ENCODE data around the gene POLR3A.

Gene POLR3A

DNA sequence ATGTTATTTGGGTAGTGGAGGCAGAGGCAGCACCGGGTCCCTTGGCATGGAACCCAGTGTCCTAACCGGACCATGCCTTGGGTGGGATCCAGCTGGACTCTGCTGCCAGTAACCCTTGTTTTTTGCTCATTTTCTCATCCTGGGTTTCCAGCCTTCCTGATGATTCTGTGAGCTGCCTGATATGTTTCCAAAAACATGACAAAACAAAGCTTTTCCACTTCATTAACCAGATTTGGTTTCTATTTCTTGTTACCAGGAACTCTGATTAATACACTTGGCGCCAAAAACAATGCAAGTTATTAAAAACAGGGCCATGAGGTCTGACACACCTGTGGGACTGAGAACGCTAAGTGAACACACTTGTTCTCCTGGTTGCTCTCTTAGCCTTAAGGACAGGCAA, 69.9 kb downstream of the POLR3A start:
- H3K27me3 ChIP-seq (ENCODE audit: control insufficient read depth, insufficient read depth, low read length): no peaks in the 10 kb centered on the region
- H3K9me3 ChIP-seq (ENCODE audit: control insufficient read depth, insufficient read depth, low read length): peaks cover 8% of the 10 kb centered on the region
- no peak overlapping the region for H3K4me3 ChIP-seq (ENCODE audit: low read depth, low read length)
- H3K36me3 ChIP-seq (ENCODE audit: control insufficient read depth, insufficient read depth, low read length): no peaks in the 10 kb centered on the region
- no peak overlapping the region for H3K9ac ChIP-seq (ENCODE audit: low read depth, low read length)
- no peaks in the 10 kb centered on the region for H3K4me1 ChIP-seq (ENCODE audit: control insufficient read depth, insufficient read depth, low read length)

DNA sequence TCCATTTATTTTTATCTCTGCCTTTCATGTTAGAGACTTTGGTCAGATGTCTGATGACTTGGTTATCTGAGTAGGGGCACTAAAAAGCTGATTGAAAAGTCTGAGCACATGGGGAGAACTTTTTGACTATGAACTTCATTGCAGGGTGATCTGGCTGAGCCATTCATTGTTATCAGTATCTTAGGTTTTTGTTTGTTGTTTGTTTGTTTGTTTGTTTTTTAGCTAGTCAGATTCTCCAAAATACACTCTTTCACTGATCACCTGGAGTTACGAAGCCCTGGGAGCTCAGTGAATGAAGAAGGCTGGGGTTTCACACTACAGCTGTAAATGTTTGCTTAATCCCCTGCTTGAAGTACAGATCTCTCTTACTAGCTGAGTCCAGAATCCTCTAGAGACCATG, 74.2 kb downstream of the POLR3A start:
- Histone ChIP-seq H3K4me1 (ENCODE audit: control insufficient read depth, insufficient read depth, low read length) (no peaks in the 10 kb centered on the region), H3K4me3 (ENCODE audit: low read depth, low read length) (no peak overlapping the region), H3K9ac (ENCODE audit: low read depth, low read length) (no peak overlapping the region), H3K36me3 (ENCODE audit: control insufficient read depth, insufficient read depth, low read length) (no peaks in the 10 kb centered on the region), H3K27me3 (ENCODE audit: control insufficient read depth, insufficient read depth, low read length) (no peaks in the 10 kb centered on the region), H3K9me3 (ENCODE audit: control insufficient read depth, insufficient read depth, low read length) (no peaks in the 10 kb centered on the region)

DNA sequence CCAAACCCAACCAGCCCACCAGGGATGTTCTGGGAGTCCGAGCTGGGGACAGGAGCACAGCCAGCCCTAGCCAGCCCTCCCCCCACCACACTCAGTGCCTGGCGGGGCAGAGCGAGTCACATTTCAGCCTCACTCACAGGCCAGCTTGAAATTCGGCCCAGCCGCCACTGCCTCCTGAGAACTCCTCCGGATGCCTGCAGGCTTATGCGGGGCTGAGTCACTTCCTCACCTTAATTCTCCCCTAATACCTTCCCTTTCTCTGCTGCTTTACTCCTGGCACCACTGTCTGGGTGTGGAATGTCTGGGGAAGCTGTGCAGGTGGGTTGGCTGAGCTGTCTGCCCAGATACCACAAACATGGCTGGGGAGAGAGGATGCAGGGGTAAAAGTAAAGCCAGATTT, 80.1 kb downstream of the POLR3A start:
- Histone ChIP-seq H3K4me1 (ENCODE audit: control insufficient read depth, insufficient read depth, low read length) (peaks cover 10% of the 10 kb centered on the region), H3K27me3 (ENCODE audit: control insufficient read depth, insufficient read depth, low read length) (no peaks in the 10 kb centered on the region), H3K36me3 (ENCODE audit: control insufficient read depth, insufficient read depth, low read length) (no peaks in the 10 kb centered on the region), H3K4me3 (ENCODE audit: low read depth, low read length) (no peak overlapping the region), H3K9me3 (ENCODE audit: control insufficient read depth, insufficient read depth, low read length) (no peaks in the 10 kb centered on the region), H3K9ac (ENCODE audit: low read depth, low read length) (no peak overlapping the region)

DNA sequence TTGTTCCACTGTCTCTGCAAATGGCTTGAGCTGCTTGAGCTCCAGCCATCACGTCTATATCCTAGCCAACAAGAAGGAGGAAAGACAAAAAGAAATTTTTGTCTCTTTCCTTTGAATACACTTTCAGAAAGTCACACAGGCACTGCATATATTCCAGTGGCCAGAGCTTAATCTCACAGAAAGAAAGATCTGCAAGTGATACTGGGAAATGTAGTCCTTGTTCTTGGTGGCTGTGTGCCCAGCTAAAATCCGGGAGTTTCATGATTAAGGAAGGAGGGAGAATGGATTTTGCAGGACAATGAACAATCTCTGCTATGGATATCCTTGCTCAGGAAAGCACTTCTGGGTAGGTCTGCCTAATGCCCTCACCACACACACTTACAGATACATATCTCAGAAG, 83.2 kb downstream of the POLR3A start:
- Histone ChIP-seq H3K36me3 (ENCODE audit: control insufficient read depth, insufficient read depth, low read length) (no peaks in the 10 kb centered on the region), H3K9me3 (ENCODE audit: control insufficient read depth, insufficient read depth, low read length) (no peaks in the 10 kb centered on the region), H3K27me3 (ENCODE audit: control insufficient read depth, insufficient read depth, low read length) (no peaks in the 10 kb centered on the region), H3K9ac (ENCODE audit: low read depth, low read length) (no peak overlapping the region), H3K4me1 (ENCODE audit: control insufficient read depth, insufficient read depth, low read length) (peaks cover 16% of the 10 kb centered on the region), H3K4me3 (ENCODE audit: low read depth, low read length) (no peak overlapping the region)

DNA sequence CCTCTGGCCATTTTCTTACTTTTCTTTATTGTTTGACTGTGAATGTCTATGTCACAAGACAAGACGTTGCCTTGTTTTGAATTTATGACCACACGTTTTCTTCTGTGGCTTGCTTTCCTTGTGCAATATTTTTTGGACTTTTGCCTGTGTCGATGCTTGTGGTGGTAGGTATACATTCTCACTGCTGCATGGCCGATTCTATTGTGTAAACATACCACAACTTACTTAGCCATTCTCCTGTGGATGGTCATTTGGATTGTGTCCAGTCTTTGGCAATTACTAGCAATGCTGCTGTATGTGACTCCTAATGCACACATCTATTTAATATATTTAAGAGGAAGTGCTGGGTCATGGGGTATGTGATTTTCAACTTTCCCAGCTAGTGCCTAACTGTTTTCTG, 84.8 kb downstream of the POLR3A start:
- Histone ChIP-seq H3K36me3 (ENCODE audit: control insufficient read depth, insufficient read depth, low read length) (no peaks in the 10 kb centered on the region), H3K9ac (ENCODE audit: low read depth, low read length) (no peak overlapping the region), H3K4me3 (ENCODE audit: low read depth, low read length) (no peak overlapping the region), H3K4me1 (ENCODE audit: control insufficient read depth, insufficient read depth, low read length) (peaks cover 14% of the 10 kb centered on the region), H3K9me3 (ENCODE audit: control insufficient read depth, insufficient read depth, low read length) (no peaks in the 10 kb centered on the region), H3K27me3 (ENCODE audit: control insufficient read depth, insufficient read depth, low read length) (no peaks in the 10 kb centered on the region)

DNA sequence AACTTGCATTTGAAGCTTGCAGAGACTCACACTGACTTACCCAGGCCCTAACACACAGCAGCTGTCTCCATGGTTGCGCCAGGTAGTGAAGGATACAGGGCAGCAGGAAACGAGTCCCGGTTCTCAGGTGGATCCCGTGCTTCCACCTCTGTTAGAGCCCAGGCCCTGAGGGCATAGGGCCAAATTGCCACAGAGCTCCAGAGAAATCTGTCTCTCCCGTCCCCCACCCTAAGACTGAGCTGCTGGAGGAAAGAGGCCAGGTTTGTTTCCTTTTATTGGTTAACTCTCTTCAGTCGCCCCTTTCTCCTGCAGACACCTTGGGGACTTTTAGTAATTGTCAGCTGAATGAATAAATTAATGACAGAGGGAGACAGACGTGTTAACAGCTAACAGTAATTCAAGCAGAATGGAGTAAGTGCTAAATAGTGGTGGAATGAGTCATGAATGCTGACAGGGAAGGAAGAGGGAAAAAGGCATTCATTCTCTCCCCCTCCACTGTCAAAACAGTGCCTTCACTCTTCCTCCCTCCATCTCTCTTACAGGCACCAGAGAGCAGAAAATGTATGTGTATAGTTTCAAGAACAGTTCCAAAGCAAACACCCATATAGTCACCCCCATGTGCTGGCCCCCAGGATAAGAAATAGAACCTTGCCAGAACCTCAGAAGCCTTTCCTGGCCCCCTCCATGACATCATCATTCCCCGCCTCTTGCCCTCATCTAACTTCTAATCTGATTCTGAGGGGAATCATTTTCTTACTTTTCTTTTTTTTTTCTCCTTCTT, 86.0 kb downstream of the POLR3A start:
- H3K4me3 ChIP-seq (ENCODE audit: low read depth, low read length): no peak overlapping the region
- no peaks in the 10 kb centered on the region for H3K36me3 ChIP-seq (ENCODE audit: control insufficient read depth, insufficient read depth, low read length)
- no peak overlapping the region for H3K9ac ChIP-seq (ENCODE audit: low read depth, low read length)
- H3K4me1 ChIP-seq (ENCODE audit: control insufficient read depth, insufficient read depth, low read length): peaks cover 6% of the 10 kb centered on the region
- no peaks in the 10 kb centered on the region for H3K27me3 ChIP-seq (ENCODE audit: control insufficient read depth, insufficient read depth, low read length)
- no peaks in the 10 kb centered on the region for H3K9me3 ChIP-seq (ENCODE audit: control insufficient read depth, insufficient read depth, low read length)

DNA sequence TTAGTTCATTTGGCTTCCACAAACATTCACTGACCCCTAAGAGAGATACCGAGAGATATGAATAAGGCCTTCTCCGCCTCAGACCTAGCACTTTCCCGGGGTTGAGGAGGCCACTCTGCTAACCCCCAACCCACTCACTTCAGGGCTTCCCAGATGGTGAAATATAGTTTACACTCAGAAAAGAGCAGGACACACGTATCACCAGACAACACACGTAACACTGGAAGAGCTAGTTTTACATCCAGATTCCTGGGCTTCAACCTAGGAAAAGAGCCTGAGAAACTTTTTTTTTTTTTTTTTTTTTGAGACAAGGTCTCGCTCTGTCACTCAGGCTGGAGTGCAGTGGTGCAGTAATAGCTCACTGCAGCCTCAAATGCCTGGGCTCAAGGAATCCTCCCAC, 87.5 kb downstream of the POLR3A start:
- H3K4me3 ChIP-seq (ENCODE audit: low read depth, low read length): no peak overlapping the region
- H3K27me3 ChIP-seq (ENCODE audit: control insufficient read depth, insufficient read depth, low read length): no peaks in the 10 kb centered on the region
- H3K9ac ChIP-seq (ENCODE audit: low read depth, low read length): no peak overlapping the region
- peaks cover 6% of the 10 kb centered on the region for H3K4me1 ChIP-seq (ENCODE audit: control insufficient read depth, insufficient read depth, low read length)
- H3K36me3 ChIP-seq (ENCODE audit: control insufficient read depth, insufficient read depth, low read length): no peaks in the 10 kb centered on the region
- H3K9me3 ChIP-seq (ENCODE audit: control insufficient read depth, insufficient read depth, low read length): no peaks in the 10 kb centered on the region

GRCh38 chr10:77940627-77941026, 88.7 kb downstream of the POLR3A start:
- Histone ChIP-seq H3K36me3 (ENCODE audit: control insufficient read depth, insufficient read depth, low read length) (no peaks in the 10 kb centered on the region), H3K4me1 (ENCODE audit: control insufficient read depth, insufficient read depth, low read length) (peaks cover 6% of the 10 kb centered on the region), H3K9ac (ENCODE audit: low read depth, low read length) (no peak overlapping the region), H3K4me3 (ENCODE audit: low read depth, low read length) (no peak overlapping the region), H3K9me3 (ENCODE audit: control insufficient read depth, insufficient read depth, low read length) (no peaks in the 10 kb centered on the region), H3K27me3 (ENCODE audit: control insufficient read depth, insufficient read depth, low read length) (no peaks in the 10 kb centered on the region)

GRCh38 chr10:77940225-77940624, 89.1 kb downstream of the POLR3A start:
- H3K9me3 ChIP-seq (ENCODE audit: control insufficient read depth, insufficient read depth, low read length): no peaks in the 10 kb centered on the region
- H3K4me1 ChIP-seq (ENCODE audit: control insufficient read depth, insufficient read depth, low read length): peaks cover 6% of the 10 kb centered on the region
- H3K9ac ChIP-seq (ENCODE audit: low read depth, low read length): no peak overlapping the region
- no peaks in the 10 kb centered on the region for H3K36me3 ChIP-seq (ENCODE audit: control insufficient read depth, insufficient read depth, low read length)
- no peak overlapping the region for H3K4me3 ChIP-seq (ENCODE audit: low read depth, low read length)
- H3K27me3 ChIP-seq (ENCODE audit: control insufficient read depth, insufficient read depth, low read length): no peaks in the 10 kb centered on the region

GRCh38 chr10:77939561-77940001, 89.7 kb downstream of the POLR3A start:
- H3K4me1 ChIP-seq (ENCODE audit: control insufficient read depth, insufficient read depth, low read length): peaks cover 6% of the 10 kb centered on the region
- no peak overlapping the region for H3K4me3 ChIP-seq (ENCODE audit: low read depth, low read length)
- no peak overlapping the region for H3K9ac ChIP-seq (ENCODE audit: low read depth, low read length)
- no peaks in the 10 kb centered on the region for H3K27me3 ChIP-seq (ENCODE audit: control insufficient read depth, insufficient read depth, low read length)
- H3K9me3 ChIP-seq (ENCODE audit: control insufficient read depth, insufficient read depth, low read length): no peaks in the 10 kb centered on the region
- no peaks in the 10 kb centered on the region for H3K36me3 ChIP-seq (ENCODE audit: control insufficient read depth, insufficient read depth, low read length)

DNA sequence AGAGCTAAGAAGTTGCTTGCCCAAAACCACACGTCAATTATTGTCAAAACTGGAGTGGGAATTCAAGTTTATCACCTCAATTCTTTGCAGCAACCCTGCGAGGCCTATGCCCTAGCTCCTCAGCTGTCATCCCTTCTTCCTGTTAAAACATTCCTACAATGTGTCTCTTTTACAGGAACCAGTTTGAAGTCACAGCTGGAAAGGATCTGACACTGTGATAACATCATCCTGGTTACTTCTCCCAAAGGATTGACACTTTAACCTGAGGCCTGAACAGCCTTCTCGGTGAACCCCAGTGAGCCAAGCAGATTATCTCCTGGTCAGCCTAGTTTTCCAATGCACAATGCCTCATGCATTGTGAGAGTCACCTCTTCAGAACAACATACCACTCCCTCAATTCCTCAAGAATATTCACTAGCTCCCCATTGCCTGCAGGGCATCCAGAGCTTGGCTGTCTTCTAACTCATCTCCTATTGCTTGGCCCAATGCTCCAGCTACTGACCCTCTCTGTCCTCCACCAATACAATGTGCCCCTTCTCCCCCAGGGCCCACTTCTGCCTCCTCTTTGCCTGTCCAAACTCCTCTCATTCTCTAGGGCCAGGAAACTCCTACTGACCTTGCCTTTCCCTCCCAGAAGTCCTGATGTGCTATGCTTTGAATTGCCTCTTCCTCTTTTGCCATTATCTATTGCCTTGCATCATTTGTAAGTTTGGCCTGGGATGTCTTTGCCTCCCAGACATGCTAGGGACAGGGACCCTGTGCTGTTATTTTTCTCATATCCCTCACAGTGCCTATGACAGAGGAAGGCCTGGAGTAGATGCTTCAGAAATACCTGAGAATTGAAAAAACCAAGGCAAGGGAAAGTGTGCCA, 92.4 kb downstream of the POLR3A start:
- Histone ChIP-seq H3K36me3 (ENCODE audit: control insufficient read depth, insufficient read depth, low read length) (no peaks in the 10 kb centered on the region), H3K27me3 (ENCODE audit: control insufficient read depth, insufficient read depth, low read length) (no peaks in the 10 kb centered on the region), H3K9me3 (ENCODE audit: control insufficient read depth, insufficient read depth, low read length) (no peaks in the 10 kb centered on the region), H3K9ac (ENCODE audit: low read depth, low read length) (no peak overlapping the region), H3K4me1 (ENCODE audit: control insufficient read depth, insufficient read depth, low read length) (no peaks in the 10 kb centered on the region), H3K4me3 (ENCODE audit: low read depth, low read length) (no peak overlapping the region)
